ENCODE results near the gene ALKBH7.

DNA sequence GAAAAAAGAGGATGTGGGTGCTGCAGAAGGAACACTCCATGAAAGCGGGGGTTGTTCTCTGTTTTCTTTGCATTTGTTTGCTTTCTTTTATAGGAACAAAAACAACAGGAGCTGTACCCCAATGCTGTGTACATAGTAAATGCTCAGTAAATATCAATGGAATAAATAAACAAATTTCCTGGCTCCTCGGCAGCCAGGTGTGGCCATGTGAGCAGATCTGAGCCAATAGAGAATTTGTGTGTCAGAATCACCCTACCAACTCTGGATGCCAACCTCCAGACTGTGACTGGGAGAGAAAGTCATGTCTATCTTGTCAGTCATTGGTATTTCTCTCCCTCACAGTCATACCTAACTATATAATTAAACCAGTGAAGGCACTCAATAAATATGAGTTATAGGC is 21.9 kb upstream of the ALKBH7 start:
- TF ChIP-seq EZH2 (IDR thresholded peaks at IDR 0.05; ENCODE audit: insufficient read depth, poor library complexity, severe bottlenecking) (no peak), EZH2phosphoT487 (IDR thresholded peaks at IDR 0.05; ENCODE audit: insufficient read depth, low read depth) (no peak)
